Measurements from ENCODE around the gene ROBO4. TPM values are rescaled to one million over a fixed set of nuclear protein-coding genes. Genes with fewer than 3 reads are reported as not detected.

Gene ROBO4
- total RNA-seq, 1 donor from 2014 or later = 6.3 TPM

- no peak for TF ChIP-seq CTCF (IDR thresholded peaks at IDR 0.05; ENCODE audit: insufficient read depth, low read length, poor library complexity, severe bottlenecking)
- DNase-seq (ENCODE audit: low read depth) = no peak
- H3K4me3 ChIP-seq (ENCODE audit: low read depth, low read length) = no peak overlapping the region
- no peaks in the 10 kb centered on the region for H3K36me3 ChIP-seq (ENCODE audit: control insufficient read depth, insufficient read depth, low read length)
- H3K27me3 ChIP-seq (ENCODE audit: control insufficient read depth, insufficient read depth, low read length) = peaks cover 92% of the 10 kb centered on the region
Measured at GRCh38 chr11:124864892-124865180, 32.8 kb downstream of the ROBO4 start.

GRCh38 chr11:124864176-124864891 is 33.3 kb downstream of the ROBO4 start:
- no peak for DNase-seq (ENCODE audit: low read depth)
- TF ChIP-seq CTCF (IDR thresholded peaks at IDR 0.05; ENCODE audit: insufficient read depth, low read length, poor library complexity, severe bottlenecking) = no peak
- Histone ChIP-seq H3K27me3 (ENCODE audit: control insufficient read depth, insufficient read depth, low read length) (peaks cover 87% of the 10 kb centered on the region), H3K4me3 (ENCODE audit: low read depth, low read length) (no peak overlapping the region), H3K36me3 (ENCODE audit: control insufficient read depth, insufficient read depth, low read length) (no peaks in the 10 kb centered on the region)

GRCh38 chr11:124863826-124864165 is 33.9 kb downstream of the ROBO4 start:
- no peak overlapping the region for H3K4me3 ChIP-seq (ENCODE audit: low read depth, low read length)
- no peaks in the 10 kb centered on the region for H3K36me3 ChIP-seq (ENCODE audit: control insufficient read depth, insufficient read depth, low read length)
- TF ChIP-seq CTCF (IDR thresholded peaks at IDR 0.05; ENCODE audit: insufficient read depth, low read length, poor library complexity, severe bottlenecking) = no peak
- DNase-seq (ENCODE audit: low read depth) = no peak
- peaks cover 81% of the 10 kb centered on the region for H3K27me3 ChIP-seq (ENCODE audit: control insufficient read depth, insufficient read depth, low read length)

GRCh38 chr11:124863137-124863825 is 34.4 kb downstream of the ROBO4 start:
- no peak for DNase-seq (ENCODE audit: low read depth)
- Histone ChIP-seq H3K4me3 (ENCODE audit: low read depth, low read length) (no peak overlapping the region), H3K27me3 (ENCODE audit: control insufficient read depth, insufficient read depth, low read length) (peaks cover 76% of the 10 kb centered on the region), H3K36me3 (ENCODE audit: control insufficient read depth, insufficient read depth, low read length) (no peaks in the 10 kb centered on the region)
- peak; percentile 2 for TF ChIP-seq CTCF (IDR thresholded peaks at IDR 0.05; ENCODE audit: insufficient read depth, low read length, poor library complexity, severe bottlenecking)

GRCh38 chr11:124861670-124862069 is 36.0 kb downstream of the ROBO4 start:
- Histone ChIP-seq H3K36me3 (ENCODE audit: control insufficient read depth, insufficient read depth, low read length) (no peaks in the 10 kb centered on the region), H3K27me3 (ENCODE audit: control insufficient read depth, insufficient read depth, low read length) (peaks cover 61% of the 10 kb centered on the region), H3K4me3 (ENCODE audit: low read depth, low read length) (no peak overlapping the region)
- no peak for TF ChIP-seq CTCF (IDR thresholded peaks at IDR 0.05; ENCODE audit: insufficient read depth, low read length, poor library complexity, severe bottlenecking)
- DNase-seq (ENCODE audit: low read depth) = no peak

- Histone ChIP-seq H3K27me3 (ENCODE audit: control insufficient read depth, insufficient read depth, low read length) (peaks cover 38% of the 10 kb centered on the region), H3K36me3 (ENCODE audit: control insufficient read depth, insufficient read depth, low read length) (no peaks in the 10 kb centered on the region), H3K4me3 (ENCODE audit: low read depth, low read length) (no peak overlapping the region)
- TF ChIP-seq CTCF (IDR thresholded peaks at IDR 0.05; ENCODE audit: insufficient read depth, low read length, poor library complexity, severe bottlenecking) = no peak
- DNase-seq (ENCODE audit: low read depth) = no peak
Measured at GRCh38 chr11:124859171-124859570, 38.5 kb downstream of the ROBO4 start.
